ENCODE measurements around the gene ORM1.

DNA sequence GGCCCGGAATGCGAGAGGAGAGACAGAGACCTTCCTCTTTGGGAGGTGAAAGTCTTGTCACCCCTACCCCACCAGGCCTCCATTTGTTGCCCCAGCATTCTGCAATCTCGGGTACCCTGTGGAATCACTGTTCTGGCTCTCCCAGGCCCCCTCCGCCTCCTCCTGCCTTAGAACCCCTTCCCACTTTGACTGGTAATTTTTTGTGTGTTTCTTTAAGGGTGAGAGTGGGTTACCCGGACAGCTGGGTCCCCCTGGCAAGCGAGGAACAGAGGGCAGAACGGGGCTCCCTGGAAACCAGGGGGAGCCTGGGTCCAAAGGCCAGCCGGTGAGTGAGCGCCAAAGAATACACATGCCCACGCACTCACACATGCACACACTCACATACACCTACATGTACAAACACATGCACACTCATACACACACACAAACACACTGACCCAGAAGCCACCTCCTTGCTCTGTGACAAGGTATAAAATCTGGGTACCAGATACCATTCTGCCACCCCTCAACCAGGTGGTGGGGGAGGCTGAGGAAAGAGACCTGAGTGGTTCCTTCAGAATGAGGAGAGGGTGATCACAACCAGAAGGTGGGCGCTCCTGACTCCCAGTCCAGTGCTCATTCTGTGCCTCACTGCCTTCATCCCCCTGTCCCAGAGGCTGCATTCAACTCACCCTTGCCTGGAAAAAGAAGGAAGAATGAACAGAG, 30.9 kb upstream of the ORM1 start:
- TF ChIP-seq CTCF (conservative IDR thresholded peaks at IDR 0.05 in 1 of 2, IDR thresholded peaks at IDR 0.05 in 1 of 2; ENCODE audit: low read depth in 1 of 2, low read length in 2 of 2) (no peak), EZH2 (IDR thresholded peaks at IDR 0.05; ENCODE audit: low read length, missing control alignments) (no peak)
